HG03575 (cell line): ENCODE data around the gene ZNF75A.

Experiments used
- ATAC-seq: cut with Tn5 transposase; IDR thresholded peaks from one replicate; pipeline ENCODE4 v1.9.1; 2021; ENCODE audit not compliant: unreplicated experiment, insufficient number of reproducible peaks, low FRiP score; ENCODE audit errors: extremely low read depth

ZNF75A gene

DNA sequence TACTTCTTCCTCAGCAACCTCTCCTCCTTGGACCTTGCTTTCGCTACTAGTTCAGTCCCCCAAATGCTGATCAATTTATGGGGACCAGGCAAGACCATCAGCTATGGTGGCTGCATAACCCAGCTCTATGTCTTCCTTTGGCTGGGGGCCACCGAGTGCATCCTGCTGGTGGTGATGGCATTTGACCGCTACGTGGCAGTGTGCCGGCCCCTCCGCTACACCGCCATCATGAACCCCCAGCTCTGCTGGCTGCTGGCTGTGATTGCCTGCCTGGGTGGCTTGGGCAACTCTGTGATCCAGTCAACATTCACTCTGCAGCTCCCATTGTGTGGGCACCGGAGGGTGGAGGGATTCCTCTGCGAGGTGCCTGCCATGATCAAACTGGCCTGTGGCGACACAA, 50.8 kb downstream of the ZNF75A start:
- ATAC-seq: no peak

- no peak for ATAC-seq
These were observed 53.6 kb downstream of the ZNF75A start for GRCh38 chr16:3358871-3359270.

GRCh38 chr16:3362931-3363330, 57.6 kb downstream of the ZNF75A start:
- ATAC-seq: no peak

- ATAC-seq: no peak
These were observed 58.5 kb downstream of the ZNF75A start for GRCh38 chr16:3363793-3364192.

- no peak for ATAC-seq
These were observed 59.6 kb downstream of the ZNF75A start for GRCh38 chr16:3364774-3365427.
